GM12878 (cell line): ENCODE data around the gene CCNL1. TPM values are rescaled to one million over a fixed set of nuclear protein-coding genes. Genes with fewer than 3 reads are reported as not detected.
A peak's percentile ranks its signal among the peaks of the same experiment; 100 is the strongest.

Experiments used
- ASH2L ChIP-seq: fragments of 300-600, 200-600 bp; sonication (generic); IDR thresholded peaks from 2 replicates; pipeline ENCODE4 v1.6.1; 2017; ENCODE audit warnings: low read depth, mild to moderate bottlenecking, borderline replicate concordance
- BHLHE40 ChIP-seq, 2 experiments: fragments of 450-650 bp in 1 of 2; IDR thresholded peaks; 2 replicates each; pipeline ENCODE4 v1.6.1; 2011 to 2017; ENCODE audit warnings: low read depth in 2 of 2, borderline replicate concordance in 1 of 2, improper control_type of control experiment in 1 of 2, low read length in 1 of 2, mild to moderate bottlenecking in 1 of 2
- GABPA ChIP-seq: IDR thresholded peaks from 2 replicates; pipeline ENCODE4 v1.6.1; 2014; ENCODE audit warnings: antibody characterized with exemption, low read depth, mild to moderate bottlenecking, inconsistent platforms
- HSF1 ChIP-seq: fragments of 150-350 bp; IDR thresholded peaks from 2 replicates; pipeline ENCODE4 v1.6.1; 2014; ENCODE audit warnings: mild to moderate bottlenecking, low read depth, low read length
- IKZF1 ChIP-seq: fragments of 450-650 bp; conservative IDR thresholded peaks from 2 replicates; pipeline ENCODE4 v1.6.1; 2017; ENCODE audit warnings: antibody characterized with exemption, mild to moderate bottlenecking
- IKZF2 ChIP-seq, 2 experiments: fragments of 450-650 bp; IDR thresholded peaks; 2 replicates each; pipeline ENCODE4 v1.6.1; 2017; ENCODE audit warnings: mild to moderate bottlenecking in 2 of 2, moderate library complexity in 2 of 2
- JUND ChIP-seq: IDR thresholded peaks from 2 replicates; pipeline ENCODE4 v1.6.1; 2012; ENCODE audit warnings: low read depth, mild to moderate bottlenecking, low read length, improper control_type of control experiment, moderate library complexity
- MXI1 ChIP-seq: fragments of 150-350 bp; IDR thresholded peaks from 2 replicates; pipeline ENCODE4 v1.6.1; 2011; ENCODE audit warnings: low read depth, mild to moderate bottlenecking, inconsistent platforms, low read length, improper control_type of control experiment
- NBN ChIP-seq: fragments of 450-650 bp; IDR thresholded peaks from 2 replicates; pipeline ENCODE4 v1.6.1; 2016
- NR2F1 ChIP-seq: fragments of 450-650 bp; conservative IDR thresholded peaks from 2 replicates; pipeline ENCODE4 v1.6.1; 2017; ENCODE audit warnings: mild to moderate bottlenecking
- PML ChIP-seq: IDR thresholded peaks from 2 replicates; pipeline ENCODE4 v1.6.1; 2012; ENCODE audit warnings: low read length, inconsistent platforms
- REST ChIP-seq: IDR thresholded peaks from 2 replicates; pipeline ENCODE4 v1.6.1; 2012; ENCODE audit warnings: mild to moderate bottlenecking, low read depth, low read length
- SIX5 ChIP-seq: IDR thresholded peaks from 2 replicates; pipeline ENCODE4 v1.6.1; 2011; ENCODE audit warnings: mild to moderate bottlenecking, low read depth, low read length, moderate library complexity; ENCODE audit not compliant: severe bottlenecking
- SMAD5 ChIP-seq: IDR thresholded peaks from 2 replicates; pipeline ENCODE4 v1.6.1; 2016; ENCODE audit warnings: antibody characterized with exemption, low read depth
- SP1 ChIP-seq: IDR thresholded peaks from one replicate; pipeline ENCODE4 v1.6.1; 2011; ENCODE audit warnings: low read depth, low read length
- SREBF1 ChIP-seq: IDR thresholded peaks from 2 replicates; pipeline ENCODE4 v1.6.1; 2012; ENCODE audit warnings: mild to moderate bottlenecking, low read length
- SRF ChIP-seq, 2 experiments: IDR thresholded peaks; 2 replicates each; pipeline ENCODE4 v1.6.1; 2011; ENCODE audit warnings: low read depth in 2 of 2, low read length in 2 of 2, mild to moderate bottlenecking in 1 of 2, moderate library complexity in 1 of 2
- TCF12 ChIP-seq: IDR thresholded peaks from 2 replicates; pipeline ENCODE4 v1.6.1; 2011; ENCODE audit warnings: low read depth, mild to moderate bottlenecking, low read length
- ZNF24 ChIP-seq: fragments of 450-650 bp; IDR thresholded peaks from 2 replicates; pipeline ENCODE4 v1.6.1; 2017; ENCODE audit warnings: antibody characterized with exemption, mild to moderate bottlenecking
- ZNF384 ChIP-seq: IDR thresholded peaks from 2 replicates; pipeline ENCODE4 v1.6.1; 2012; ENCODE audit warnings: low read depth, mild to moderate bottlenecking, low read length, improper control_type of control experiment, borderline replicate concordance
- polyA plus RNA-seq, 11 experiments: library from polyadenylated mRNA; depleted of rRNA in 4 of 11; unstranded in 6 of 11; stranded (reverse) in 5 of 11; fragments of >200 nt; fragmentation: Nextera tagmentation in 4 of 11; fragmentation: Illumina TruSeq in 1 of 11; extraction: Ambion mirVana in 4 of 11; extraction: Trizol in 1 of 11; gene quantifications; 1 replicate in 1 of 11; 2 replicates in 10 of 11; pipeline versions ENCODE4 v1.2.1 to v1.2.3, GENCODE V29; 2011 to 2016; ENCODE audit warnings: inconsistent platforms in 2 of 11, missing spikeins in 2 of 11, low read depth in 1 of 11
- total RNA-seq, 4 experiments: library from RNA; depleted of rRNA in 3 of 4; stranded (reverse); fragments of >200 nt in 3 of 4; fragmentation: Illumina TruSeq in 1 of 4; extraction: Trizol in 1 of 4; gene quantifications; 2 replicates each; pipeline versions ENCODE4 v1.2.1 to v1.2.3, GENCODE V29; 2013 to 2021
- TF ChIP-seq, protein P1 (sequence below): fragments of 450-650 bp; IDR thresholded peaks from 2 replicates; pipeline ENCODE4 v1.6.1; 2017; ENCODE audit warnings: mild to moderate bottlenecking, moderate library complexity
- TF ChIP-seq, protein P2 (sequence below): IDR thresholded peaks from 2 replicates; pipeline ENCODE4 v1.6.1; 2012; ENCODE audit warnings: low read depth, low read length, improper control_type of control experiment

CCNL1 gene
- total and polyA plus RNA-seq, 10 of the 15 experiments (the other 5 are each of a cell fraction or from before 2014, with no cell fraction given), result 22.2 to 174 (median 115) TPM

DNA sequence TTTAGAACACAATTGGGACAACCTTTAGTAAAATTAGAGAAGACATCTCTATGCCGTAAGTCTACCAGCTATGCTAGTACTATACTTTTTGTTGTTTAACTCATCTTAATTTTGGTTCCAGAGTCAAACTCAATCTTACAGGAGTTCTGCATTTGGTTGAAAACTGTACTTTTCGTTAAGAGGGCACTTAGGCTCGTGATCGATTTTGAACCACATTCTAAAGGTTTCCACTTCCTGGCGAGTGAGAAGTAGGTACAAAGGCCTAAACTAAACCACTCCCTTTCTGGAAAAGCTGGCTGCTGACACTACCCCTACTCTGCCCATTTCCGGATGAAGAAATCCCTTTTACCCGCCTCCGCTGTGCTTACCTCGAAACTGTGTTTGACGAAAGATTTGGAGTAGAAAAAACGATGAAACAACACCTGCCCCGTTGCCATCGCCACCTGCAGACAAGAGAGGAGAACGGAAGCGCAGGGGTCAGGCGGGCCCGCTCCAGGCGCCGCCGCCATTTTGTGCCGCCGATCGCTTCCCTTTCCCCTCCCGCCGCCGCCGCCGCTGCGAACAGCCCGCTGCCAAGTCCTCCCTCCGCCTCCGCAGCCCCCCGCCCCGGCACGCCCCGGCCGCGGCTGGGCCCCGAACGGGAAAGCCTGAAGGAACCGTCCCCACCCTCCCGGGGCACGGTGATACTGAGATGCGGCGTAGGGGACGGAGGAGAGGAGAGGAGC, 748 bp downstream of the CCNL1 start (continued):
- 0 out of 2 replicates have a peak, but pooled peaks have one; percentile 14 for TF ChIP-seq GABPA
- TF ChIP-seq, protein P1, sequence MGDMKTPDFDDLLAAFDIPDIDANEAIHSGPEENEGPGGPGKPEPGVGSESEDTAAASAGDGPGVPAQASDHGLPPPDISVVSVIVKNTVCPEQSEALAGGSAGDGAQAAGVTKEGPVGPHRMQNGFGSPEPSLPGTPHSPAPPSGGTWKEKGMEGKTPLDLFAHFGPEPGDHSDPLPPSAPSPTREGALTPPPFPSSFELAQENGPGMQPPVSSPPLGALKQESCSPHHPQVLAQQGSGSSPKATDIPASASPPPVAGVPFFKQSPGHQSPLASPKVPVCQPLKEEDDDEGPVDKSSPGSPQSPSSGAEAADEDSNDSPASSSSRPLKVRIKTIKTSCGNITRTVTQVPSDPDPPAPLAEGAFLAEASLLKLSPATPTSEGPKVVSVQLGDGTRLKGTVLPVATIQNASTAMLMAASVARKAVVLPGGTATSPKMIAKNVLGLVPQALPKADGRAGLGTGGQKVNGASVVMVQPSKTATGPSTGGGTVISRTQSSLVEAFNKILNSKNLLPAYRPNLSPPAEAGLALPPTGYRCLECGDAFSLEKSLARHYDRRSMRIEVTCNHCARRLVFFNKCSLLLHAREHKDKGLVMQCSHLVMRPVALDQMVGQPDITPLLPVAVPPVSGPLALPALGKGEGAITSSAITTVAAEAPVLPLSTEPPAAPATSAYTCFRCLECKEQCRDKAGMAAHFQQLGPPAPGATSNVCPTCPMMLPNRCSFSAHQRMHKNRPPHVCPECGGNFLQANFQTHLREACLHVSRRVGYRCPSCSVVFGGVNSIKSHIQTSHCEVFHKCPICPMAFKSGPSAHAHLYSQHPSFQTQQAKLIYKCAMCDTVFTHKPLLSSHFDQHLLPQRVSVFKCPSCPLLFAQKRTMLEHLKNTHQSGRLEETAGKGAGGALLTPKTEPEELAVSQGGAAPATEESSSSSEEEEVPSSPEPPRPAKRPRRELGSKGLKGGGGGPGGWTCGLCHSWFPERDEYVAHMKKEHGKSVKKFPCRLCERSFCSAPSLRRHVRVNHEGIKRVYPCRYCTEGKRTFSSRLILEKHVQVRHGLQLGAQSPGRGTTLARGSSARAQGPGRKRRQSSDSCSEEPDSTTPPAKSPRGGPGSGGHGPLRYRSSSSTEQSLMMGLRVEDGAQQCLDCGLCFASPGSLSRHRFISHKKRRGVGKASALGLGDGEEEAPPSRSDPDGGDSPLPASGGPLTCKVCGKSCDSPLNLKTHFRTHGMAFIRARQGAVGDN, result peak; percentile 16; the same call in 1 of the 2 replicates
- 0 out of 2 replicates have a peak, but pooled peaks have one; percentile 28 for TF ChIP-seq ASH2L
- TF ChIP-seq HSF1, result no peak
- TF ChIP-seq REST, result no peak
- TF ChIP-seq SP1, result no peak
- TF ChIP-seq SREBF1, result no peak
- no peak for TF ChIP-seq SIX5
- no peak for TF ChIP-seq JUND
- no peak for TF ChIP-seq SRF (IDR thresholded peaks at IDR 0.05; ENCODE audit: low read depth in 2 of 2, low read length in 2 of 2)
- peak; percentile 46; the same call in 1 of the 2 replicates for TF ChIP-seq MXI1
- peak; percentile 62 for TF ChIP-seq NR2F1
- TF ChIP-seq TCF12, result peak; percentile 80
- peak; percentile 38; the same call in 1 of the 2 replicates for TF ChIP-seq ZNF384
- peak in 1 of 2 experiments; percentile 25; a peak in 1 of 4 replicates for TF ChIP-seq IKZF2 (IDR thresholded peaks at IDR 0.05)
- TF ChIP-seq PML, result no peak
- peak in 1 of 2 experiments; percentile 23; a peak in 1 of 4 replicates for TF ChIP-seq BHLHE40 (IDR thresholded peaks at IDR 0.05; ENCODE audit: borderline replicate concordance in 1 of 2, low read depth in 2 of 2, low read length in 1 of 2)
- TF ChIP-seq IKZF1, result no peak
- TF ChIP-seq ZNF24, result no peak
- TF ChIP-seq NBN, result no peak; the same call in 1 of the 2 replicates
- TF ChIP-seq SMAD5, result no peak
- TF ChIP-seq, protein P2, sequence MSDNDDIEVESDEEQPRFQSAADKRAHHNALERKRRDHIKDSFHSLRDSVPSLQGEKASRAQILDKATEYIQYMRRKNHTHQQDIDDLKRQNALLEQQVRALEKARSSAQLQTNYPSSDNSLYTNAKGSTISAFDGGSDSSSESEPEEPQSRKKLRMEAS, result no peak
